Large intestine (tissue), 3 donors: ENCODE results near the gene CIPC. TPM values are rescaled to one million over a fixed set of nuclear protein-coding genes. Genes with fewer than 3 reads are reported as not detected.

Source experiments
- DNase-seq, 2 donors: peaks; one replicate each; pipeline versions ENCODE4 v3.0.0 to v3.0.0-alpha.2; 2013
- H3K27ac ChIP-seq: one replicate; pipeline ENCODE4 v1.5.1; 2013; ENCODE audit warnings: low read length
- H3K27me3 ChIP-seq: 2 replicates; pipeline ENCODE4 v1.6.1; 2013; ENCODE audit warnings: low read length; ENCODE audit not compliant: control insufficient read depth, insufficient read depth
- H3K36me3 ChIP-seq: 2 replicates; pipeline ENCODE4 v1.6.1; 2013; ENCODE audit warnings: low read length; ENCODE audit not compliant: control insufficient read depth, insufficient read depth
- H3K4me1 ChIP-seq: one replicate; pipeline ENCODE4 v1.6.1; 2013; ENCODE audit warnings: low read length; ENCODE audit not compliant: control insufficient read depth, insufficient read depth
- H3K4me3 ChIP-seq: one replicate; pipeline ENCODE4 v1.5.1; 2013; ENCODE audit warnings: low read length
- H3K9me3 ChIP-seq: one replicate; pipeline ENCODE4 v1.6.1; 2013; ENCODE audit warnings: mild to moderate bottlenecking, low read depth, low read length, moderate library complexity; ENCODE audit not compliant: control insufficient read depth
- WGBS: methylation state at CpG from one replicate; pipeline ENCODE4 v1.1.5; 2013; ENCODE audit warnings: low lambda C conversion rate; ENCODE audit not compliant: insufficient coverage; 5-methylcytosine and 5-hydroxymethylcytosine counted together
- polyA plus RNA-seq: library from polyadenylated mRNA; unstranded; fragments of 120-200 nt; gene quantifications from one replicate; pipeline ENCODE4 v1.2.1, GENCODE V29; 2013

Gene CIPC
- polyA plus RNA-seq, 1 donor = 22.0 TPM

DNA sequence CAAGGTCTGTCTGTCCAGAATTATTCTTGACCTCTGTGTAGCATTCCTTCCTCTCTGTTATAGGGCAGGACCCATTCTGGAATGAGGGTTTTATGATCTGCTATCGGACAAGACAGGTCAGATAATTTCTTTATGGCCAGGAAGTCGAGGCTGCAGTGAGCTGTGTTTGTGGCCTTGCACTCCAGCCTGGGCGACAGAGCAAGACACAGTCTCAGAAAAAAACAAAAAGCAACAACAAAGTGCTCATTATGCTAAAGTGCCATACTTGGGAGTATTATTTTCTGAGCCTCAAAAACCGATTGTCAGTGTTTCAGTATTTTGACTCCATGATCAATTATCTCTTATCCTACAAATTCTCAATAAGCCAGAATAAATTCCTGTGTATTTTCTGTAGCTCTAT is 4.1 kb downstream of the CIPC start:
- Histone ChIP-seq H3K4me1 (peaks cover 30% of the 10 kb centered on the region), H3K9me3 (no peaks in the 10 kb centered on the region), H3K4me3 (no peak overlapping the region), H3K27me3 (no peaks in the 10 kb centered on the region), H3K36me3 (peaks cover 15% of the 10 kb centered on the region), H3K27ac (peak overlapping the region; percentile 7)
- DNase-seq = peak in 1 of 2 donors; percentile 57
- WGBS = 20% methylated on average over 1 of the region's 4 CpGs

DNA sequence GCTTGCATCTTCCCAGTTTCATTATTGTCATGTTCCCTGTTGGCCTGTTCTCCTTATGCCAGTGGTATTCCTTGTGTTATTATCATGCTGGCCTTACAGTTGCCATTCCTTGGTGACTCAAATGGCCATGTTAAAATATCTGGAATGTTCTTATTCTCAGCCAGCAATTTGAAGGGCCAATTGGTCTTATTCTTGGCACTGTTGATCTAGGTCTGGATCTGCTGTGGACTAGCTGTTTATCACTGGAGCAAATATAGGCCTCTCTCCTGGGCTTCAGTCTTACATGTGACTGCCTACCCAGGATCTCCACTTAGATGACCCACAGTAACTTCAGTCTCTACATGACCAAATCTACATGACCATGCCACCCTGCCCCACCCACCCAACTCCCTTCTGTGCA is 5.4 kb downstream of the CIPC start:
- no peak overlapping the region for H3K27ac ChIP-seq

DNA sequence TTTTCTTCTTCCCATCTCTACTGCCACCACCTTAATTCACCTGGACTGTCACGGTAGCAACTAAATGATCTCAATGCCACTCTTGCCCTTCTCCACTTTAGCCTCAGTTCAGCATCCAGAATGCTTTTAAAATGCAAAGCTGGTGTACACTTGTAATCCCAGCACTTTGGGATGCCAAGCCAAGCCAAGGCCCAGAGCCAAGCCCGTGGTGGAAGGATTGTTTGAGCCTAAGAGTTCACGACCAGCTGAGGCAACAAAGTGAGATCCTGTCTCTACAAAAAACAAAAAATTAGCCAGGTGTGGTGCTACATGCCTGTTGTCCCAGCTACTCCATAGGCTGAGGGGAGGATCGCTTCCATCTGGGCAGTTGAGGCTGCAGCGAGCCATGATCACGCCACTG is 5.9 kb downstream of the CIPC start:
- H3K4me3 ChIP-seq = no peak overlapping the region
- peaks cover 23% of the 10 kb centered on the region for H3K36me3 ChIP-seq
- DNase-seq = no peak
- H3K4me1 ChIP-seq = peaks cover 28% of the 10 kb centered on the region
- no peak overlapping the region for H3K27ac ChIP-seq
- WGBS = 83% methylated on average over 1 of the region's 6 CpGs
- H3K27me3 ChIP-seq = no peaks in the 10 kb centered on the region
- H3K9me3 ChIP-seq = no peaks in the 10 kb centered on the region

More for the DNA sequence above, 5.4 kb downstream of the CIPC start:
- Histone ChIP-seq H3K4me1 (peaks cover 29% of the 10 kb centered on the region), H3K9me3 (no peaks in the 10 kb centered on the region), H3K36me3 (peaks cover 18% of the 10 kb centered on the region), H3K27me3 (no peaks in the 10 kb centered on the region), H3K4me3 (no peak overlapping the region)
- no peak for DNase-seq

DNA sequence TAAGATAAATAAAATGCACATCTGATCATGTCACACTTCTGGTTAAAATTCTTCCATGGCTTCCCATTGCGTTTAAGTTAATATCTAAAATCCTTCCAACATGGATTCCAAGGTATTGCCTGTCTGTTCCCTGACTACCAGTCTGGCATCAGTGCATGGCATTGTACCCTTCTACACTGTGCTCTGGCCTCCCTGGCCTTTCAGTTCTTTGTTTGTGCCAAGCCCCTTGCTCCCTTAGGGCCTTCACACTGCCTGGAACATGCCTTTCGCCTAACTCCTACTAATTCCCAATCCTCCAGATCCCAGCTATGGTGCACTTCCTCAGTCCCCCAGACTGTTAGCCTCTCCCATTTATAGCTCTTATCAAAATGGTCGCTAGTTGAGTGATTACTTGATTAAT is 6.3 kb downstream of the CIPC start:
- no peak overlapping the region for H3K4me3 ChIP-seq
- H3K36me3 ChIP-seq = peaks cover 24% of the 10 kb centered on the region
- no peak for DNase-seq
- H3K4me1 ChIP-seq = peaks cover 25% of the 10 kb centered on the region
- H3K9me3 ChIP-seq = no peaks in the 10 kb centered on the region
- no CpG with 5 or more reads among the region's 3 CpGs for WGBS
- H3K27ac ChIP-seq = no peak overlapping the region
- H3K27me3 ChIP-seq = no peaks in the 10 kb centered on the region

DNA sequence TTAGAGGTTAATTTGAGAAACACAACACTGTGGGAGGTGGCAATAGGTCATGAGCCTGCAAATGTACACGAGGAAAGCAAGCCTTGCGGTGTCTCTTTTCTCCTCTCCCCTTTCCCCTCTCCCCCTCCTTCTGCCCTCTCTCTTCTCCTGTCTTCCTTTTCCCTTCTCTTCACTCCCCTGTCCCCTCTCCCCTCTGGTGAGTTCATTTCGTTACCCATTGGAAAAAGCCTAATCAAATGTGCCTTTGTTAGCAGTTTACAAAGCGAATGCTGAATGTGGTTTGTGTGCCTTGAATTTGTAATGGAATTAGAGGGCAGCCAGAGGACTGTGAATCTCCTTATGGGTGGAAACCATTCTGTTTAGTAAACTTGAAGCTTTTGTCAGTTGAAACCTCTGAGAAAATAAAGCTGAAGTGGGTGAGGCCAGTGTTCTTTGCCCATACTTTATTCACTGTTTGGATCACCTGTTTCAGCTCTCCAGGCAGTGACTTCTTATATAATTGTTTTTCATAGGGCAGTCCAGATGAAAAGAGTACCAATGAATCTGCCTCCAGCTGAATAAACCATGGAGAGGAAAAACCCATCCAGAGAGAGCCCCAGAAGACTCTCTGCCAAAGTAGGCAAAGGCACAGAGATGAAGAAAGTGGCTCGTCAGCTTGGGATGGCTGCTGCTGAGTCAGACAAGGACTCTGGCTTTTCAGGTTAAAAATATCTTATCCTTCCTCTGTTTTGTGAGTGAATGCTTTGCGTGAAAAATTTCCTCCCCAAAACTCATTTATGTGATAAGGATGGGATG is 7.3 kb downstream of the CIPC start:
- WGBS = 100% methylated on average over 1 of the region's 6 CpGs
- no peak overlapping the region for H3K27ac ChIP-seq
- DNase-seq = no peak
- no peak overlapping the region for H3K4me3 ChIP-seq
- peaks cover 33% of the 10 kb centered on the region for H3K36me3 ChIP-seq
- no peaks in the 10 kb centered on the region for H3K27me3 ChIP-seq
- no peaks in the 10 kb centered on the region for H3K9me3 ChIP-seq
- peaks cover 19% of the 10 kb centered on the region for H3K4me1 ChIP-seq

DNA sequence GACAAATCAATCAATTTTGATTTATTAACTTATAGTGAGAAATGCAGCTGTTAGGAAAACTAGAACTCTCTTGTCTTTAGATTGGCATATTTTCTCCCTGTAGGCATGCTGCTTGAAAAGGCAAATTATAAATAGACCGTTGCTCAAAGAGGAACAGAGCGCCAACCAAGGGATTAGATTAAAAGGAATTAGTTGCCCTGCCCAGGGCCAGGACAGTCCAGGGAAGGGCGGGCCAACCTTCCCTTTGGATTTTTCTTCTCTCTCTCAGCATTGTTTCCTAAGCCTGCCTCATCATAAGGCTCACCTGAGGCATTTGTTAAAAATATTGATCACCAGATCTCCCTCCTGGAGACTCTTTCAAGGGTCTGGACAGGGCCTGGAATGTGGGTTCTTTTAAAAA is 8.6 kb downstream of the CIPC start:
- H3K27ac ChIP-seq = no peak overlapping the region
- H3K4me3 ChIP-seq = no peak overlapping the region
- peaks cover 9% of the 10 kb centered on the region for H3K4me1 ChIP-seq
- no peaks in the 10 kb centered on the region for H3K9me3 ChIP-seq
- DNase-seq = no peak
- H3K27me3 ChIP-seq = no peaks in the 10 kb centered on the region
- H3K36me3 ChIP-seq = peaks cover 41% of the 10 kb centered on the region
- 60% methylated on average over 1 of the region's 3 CpGs for WGBS

DNA sequence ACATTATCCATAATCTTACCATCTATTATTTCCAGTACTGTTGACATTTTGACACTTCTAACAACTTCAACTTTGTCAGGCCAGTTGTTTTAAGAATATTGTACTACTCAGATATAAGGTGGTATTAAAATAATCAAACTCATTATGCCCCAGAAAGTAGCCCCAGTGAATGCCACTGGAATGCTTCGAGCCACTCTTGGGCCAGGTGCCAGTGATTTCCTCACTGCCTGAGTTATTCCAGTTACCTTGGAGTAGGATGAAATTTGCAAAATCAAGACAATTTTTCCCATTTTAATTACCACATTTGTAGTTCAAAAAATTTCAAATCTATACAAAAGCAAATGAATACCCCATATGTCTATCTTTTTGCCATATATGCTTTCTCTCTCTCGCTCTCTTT is 9.2 kb downstream of the CIPC start:
- no peaks in the 10 kb centered on the region for H3K27me3 ChIP-seq
- H3K4me1 ChIP-seq = peaks cover 4% of the 10 kb centered on the region
- H3K27ac ChIP-seq = no peak overlapping the region
- WGBS = 100% methylated on average over 1 of the region's 2 CpGs
- peaks cover 45% of the 10 kb centered on the region for H3K36me3 ChIP-seq
- no peak overlapping the region for H3K4me3 ChIP-seq
- no peaks in the 10 kb centered on the region for H3K9me3 ChIP-seq
- no peak for DNase-seq

DNA sequence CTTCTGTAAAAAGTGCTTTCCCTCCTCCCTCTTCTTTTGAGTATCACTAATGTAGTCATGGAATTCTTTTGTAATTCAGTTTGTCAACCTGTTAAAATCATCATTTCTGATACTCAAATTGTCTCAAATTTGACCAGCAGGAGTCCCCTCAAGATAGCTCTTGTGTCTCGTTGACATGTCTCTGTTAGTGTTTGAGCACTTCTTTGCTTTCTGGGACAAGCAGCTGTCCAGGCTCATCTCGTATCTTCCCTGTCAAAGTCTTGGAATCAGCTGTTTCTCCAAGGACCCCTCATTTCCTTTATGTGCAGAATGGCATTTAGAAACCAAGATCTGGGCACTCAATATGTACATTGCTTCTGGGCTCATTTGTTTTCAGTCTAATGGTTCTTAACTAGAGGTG is 10.7 kb downstream of the CIPC start:
- H3K4me3 ChIP-seq = no peak overlapping the region
- no peaks in the 10 kb centered on the region for H3K27me3 ChIP-seq
- peaks cover under 1% of the 10 kb centered on the region for H3K4me1 ChIP-seq
- H3K27ac ChIP-seq = no peak overlapping the region
- peaks cover 52% of the 10 kb centered on the region for H3K36me3 ChIP-seq
- no peak for DNase-seq
- WGBS = no CpG with 5 or more reads among the region's 2 CpGs
- H3K9me3 ChIP-seq = no peaks in the 10 kb centered on the region

DNA sequence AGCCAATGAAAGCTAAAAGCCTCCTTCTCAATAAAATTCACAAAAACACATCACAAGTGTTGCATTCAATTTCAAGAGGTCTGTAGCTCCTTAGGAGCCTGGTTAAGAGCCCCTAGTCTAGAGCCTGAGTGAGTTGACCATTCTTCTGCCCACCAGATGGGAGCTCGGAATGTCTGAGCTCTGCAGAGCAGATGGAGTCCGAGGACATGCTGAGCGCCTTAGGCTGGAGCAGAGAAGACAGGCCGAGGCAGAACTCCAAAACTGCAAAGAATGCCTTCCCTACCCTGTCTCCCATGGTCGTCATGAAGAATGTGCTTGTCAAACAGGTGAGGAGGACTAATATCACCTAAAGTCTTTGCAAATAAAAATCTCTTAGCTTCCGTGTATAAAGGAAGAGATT is 11.6 kb downstream of the CIPC start:
- Histone ChIP-seq H3K27ac (no peak overlapping the region), H3K4me1 (peaks cover 5% of the 10 kb centered on the region)

DNA sequence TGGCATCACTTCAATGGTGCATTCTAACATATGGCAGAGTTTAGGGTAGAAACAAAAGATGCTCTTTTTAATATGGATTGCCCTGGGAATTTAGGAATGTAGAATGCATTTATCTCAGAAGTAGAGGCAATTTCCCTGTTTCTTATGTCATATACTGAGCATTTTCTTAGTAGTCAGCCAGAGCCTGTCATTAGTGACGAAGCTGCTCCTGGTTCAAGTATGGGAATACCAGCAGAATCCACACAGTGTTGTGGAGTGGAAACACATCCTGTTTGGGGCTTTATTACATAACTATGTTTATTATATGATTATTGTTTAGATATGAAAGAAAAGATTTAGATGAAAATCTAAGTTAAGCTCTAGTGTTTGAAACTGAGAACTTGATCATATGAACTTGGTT is 12.2 kb downstream of the CIPC start:
- Histone ChIP-seq H3K27me3 (no peaks in the 10 kb centered on the region), H3K4me3 (no peak overlapping the region), H3K9me3 (no peaks in the 10 kb centered on the region), H3K36me3 (peaks cover 61% of the 10 kb centered on the region), H3K27ac (no peak overlapping the region), H3K4me1 (peaks cover 5% of the 10 kb centered on the region)
- no peak for DNase-seq
- WGBS = no CpG with 5 or more reads among the region's 1 CpG

More for the DNA sequence above, 11.6 kb downstream of the CIPC start:
- 20% methylated on average over 1 of the region's 6 CpGs for WGBS
- H3K27me3 ChIP-seq = no peaks in the 10 kb centered on the region
- no peak for DNase-seq
- peaks cover 57% of the 10 kb centered on the region for H3K36me3 ChIP-seq
- no peaks in the 10 kb centered on the region for H3K9me3 ChIP-seq
- H3K4me3 ChIP-seq = no peak overlapping the region

DNA sequence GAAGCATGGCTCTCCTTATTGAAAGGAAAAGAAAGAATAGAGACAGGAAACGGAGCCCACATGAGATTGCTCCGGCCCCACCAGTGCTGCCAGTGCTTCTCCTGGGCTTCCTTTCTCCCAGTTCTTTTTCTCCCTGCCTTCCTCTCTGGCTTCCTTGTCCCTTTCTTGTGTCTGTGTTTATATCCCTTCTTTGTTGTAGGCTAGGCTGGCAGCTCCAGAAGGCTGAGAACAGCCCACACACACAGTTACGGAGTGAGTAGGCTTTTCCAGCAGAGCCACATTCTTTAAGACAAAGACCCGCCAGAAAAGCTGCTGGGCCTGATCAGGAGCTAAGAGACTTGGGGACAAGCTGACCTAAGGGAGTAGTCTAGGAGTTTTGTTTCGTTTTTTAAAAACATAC is 13.0 kb downstream of the CIPC start:
- Histone ChIP-seq H3K36me3 (peaks cover 59% of the 10 kb centered on the region), H3K27ac (peak overlapping the region; percentile 9), H3K4me1 (peaks cover 5% of the 10 kb centered on the region), H3K4me3 (no peak overlapping the region), H3K9me3 (no peaks in the 10 kb centered on the region), H3K27me3 (no peaks in the 10 kb centered on the region)
- DNase-seq = no peak
- WGBS = no CpG with 5 or more reads among the region's 5 CpGs
